ENCODE measurements around the gene C1orf210.

- TF ChIP-seq CTCF (IDR thresholded peaks at IDR 0.05) (no peak), POLR2A (IDR thresholded peaks at IDR 0.05) (no peak)
Observed at GRCh38 chr1:43298055-43298454, 12.7 kb upstream of the C1orf210 start.

Data from adrenal gland (tissue), 5 donors.